ENCODE results near the gene SS18L1. TPM values are rescaled to one million over a fixed set of nuclear protein-coding genes. Genes with fewer than 3 reads are reported as not detected.

The SS18L1 gene, protein sequence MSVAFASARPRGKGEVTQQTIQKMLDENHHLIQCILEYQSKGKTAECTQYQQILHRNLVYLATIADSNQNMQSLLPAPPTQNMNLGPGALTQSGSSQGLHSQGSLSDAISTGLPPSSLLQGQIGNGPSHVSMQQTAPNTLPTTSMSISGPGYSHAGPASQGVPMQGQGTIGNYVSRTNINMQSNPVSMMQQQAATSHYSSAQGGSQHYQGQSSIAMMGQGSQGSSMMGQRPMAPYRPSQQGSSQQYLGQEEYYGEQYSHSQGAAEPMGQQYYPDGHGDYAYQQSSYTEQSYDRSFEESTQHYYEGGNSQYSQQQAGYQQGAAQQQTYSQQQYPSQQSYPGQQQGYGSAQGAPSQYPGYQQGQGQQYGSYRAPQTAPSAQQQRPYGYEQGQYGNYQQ
- 11.8 and 16.5 TPM in 2 replicates for total RNA-seq

DNA sequence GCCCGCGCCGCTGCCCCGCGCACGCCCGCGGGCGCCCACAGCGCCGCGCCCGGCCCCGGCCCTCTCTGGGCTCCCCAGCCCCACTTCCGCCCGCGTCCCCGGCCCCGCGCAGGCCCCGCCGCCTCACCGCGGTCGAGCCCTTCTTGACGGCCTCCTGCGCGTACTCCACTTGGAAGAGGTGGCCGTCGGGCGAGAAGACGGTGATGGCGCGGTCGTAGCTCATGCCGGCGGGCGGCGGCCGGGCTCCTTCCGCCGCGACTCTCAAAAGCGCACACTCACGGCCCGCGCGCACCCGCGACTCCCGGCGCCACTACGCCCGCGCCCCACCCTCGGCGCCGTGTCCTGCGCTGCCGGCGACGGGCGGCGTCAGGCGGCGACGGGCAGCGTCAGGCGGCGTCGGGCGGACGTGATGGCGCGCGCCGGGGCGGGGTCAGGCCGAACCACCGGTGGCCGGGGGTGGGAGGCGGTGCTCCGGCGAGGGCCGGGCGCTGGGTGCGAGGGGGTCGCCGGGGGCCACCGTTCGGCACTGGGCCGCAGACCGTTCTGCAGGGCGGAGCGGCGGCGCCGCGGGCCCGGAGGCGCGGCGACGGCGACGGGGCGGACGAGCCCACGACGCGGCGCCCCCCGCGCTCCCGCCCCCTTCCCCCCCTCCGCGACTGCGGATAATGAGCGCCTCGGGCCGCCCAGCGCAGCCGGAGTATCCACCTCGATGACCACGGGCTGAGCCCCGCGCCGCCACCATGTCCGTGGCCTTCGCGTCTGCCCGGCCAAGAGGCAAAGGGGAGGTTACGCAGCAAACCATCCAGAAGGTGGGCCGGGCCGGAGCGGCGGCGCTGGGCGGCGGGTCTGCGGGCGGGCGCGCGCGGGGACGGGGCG is at the start of gene SS18L1, which contains the start of gene PSMA7:
Gene SS18L1, plus strand, starts transcription at position 689 of the 876 bp plus-strand sequence. Its CDS starts 52 bp downstream, at position 741.
Gene PSMA7, minus strand, starts transcription at position 314 of the 876 bp plus-strand sequence. Its CDS starts 91 bp downstream, at position 223.

DNA sequence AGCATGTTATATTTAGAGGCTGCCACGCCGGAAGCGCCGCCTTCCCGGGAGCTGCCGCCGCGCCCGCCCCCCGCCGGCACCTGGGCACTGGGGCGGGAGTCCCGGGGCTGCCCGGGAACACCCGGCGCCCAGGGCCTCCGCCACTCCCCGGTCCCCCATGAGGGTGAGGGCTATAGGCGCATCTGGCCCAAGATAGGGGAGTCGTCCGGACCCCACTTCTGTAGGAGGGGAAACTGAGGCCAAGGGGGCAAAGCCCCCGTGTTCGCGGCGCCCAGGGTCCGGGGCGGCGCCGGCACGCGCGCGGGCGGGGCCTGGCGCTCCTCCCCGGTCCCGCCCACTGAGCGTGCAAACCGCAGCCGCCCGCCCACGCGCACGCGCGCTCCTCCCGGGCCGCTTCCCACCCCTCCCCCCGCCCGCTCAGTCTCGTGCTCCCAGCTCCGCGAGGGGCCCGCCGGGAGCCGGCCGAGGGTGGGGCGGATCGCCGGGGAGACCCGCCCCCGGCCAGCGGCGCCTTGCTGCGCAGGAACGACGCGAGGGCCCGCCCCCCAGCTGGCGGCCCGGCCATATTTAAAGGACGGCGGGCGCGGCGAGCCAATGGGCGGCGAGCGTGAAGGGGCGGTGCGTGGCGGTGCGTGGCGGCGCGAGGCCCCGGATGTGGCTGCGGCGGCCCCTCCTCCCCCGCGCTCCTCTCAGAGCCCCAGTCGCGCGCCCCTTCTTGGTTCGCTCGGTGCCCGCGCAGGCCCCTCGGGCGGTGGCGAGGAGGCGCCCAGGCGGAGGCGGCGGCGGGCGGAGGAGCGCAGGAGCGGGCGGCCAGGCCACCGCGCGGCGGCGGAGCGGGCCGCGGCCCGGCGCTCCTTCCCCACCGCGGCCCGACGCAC is 21.6 kb upstream of the SS18L1 start, which contains the start of gene LSM14B:
Gene LSM14B, plus strand, starts transcription at position 700 of the 878 bp plus-strand sequence. CDS start 192 bp downstream, outside the sequence.

GRCh38 chr20:62182469-62183425 is 39.2 kb downstream of the SS18L1 start, which contains the start of gene MTG2:
Gene MTG2 (plus strand): TSS chr20:62183028. CDS start chr20:62193421, 10,393 bp downstream.

GRCh38 chr20:62219992-62220665 is 76.6 kb downstream of the SS18L1 start, which contains the start of gene HRH3:
Gene HRH3 (minus strand): TSS chr20:62220278. CDS start chr20:62219970, 308 bp downstream.

Other genes with a start within 250 kb of the SS18L1 start
- gene TAF4, start 77.9 kb upstream of the SS18L1 start, total RNA-seq, result 6.0 and 7.1 TPM in 2 replicates
- 26.3 and 31.8 TPM in 2 replicates for gene LSM14B, start 21.3 kb upstream of the SS18L1 start, total RNA-seq
- gene PSMA7, start 375 bp upstream of the SS18L1 start, total RNA-seq, result 141 and 276 TPM in 2 replicates
- gene MTG2, start 39.3 kb downstream of the SS18L1 start, total RNA-seq, result 20.8 and 22.6 TPM in 2 replicates
- gene HRH3, start 76.5 kb downstream of the SS18L1 start, total RNA-seq, result not detected in 2 replicates
- 36.9 and 37.4 TPM in 2 replicates for gene OSBPL2, start 94.8 kb downstream of the SS18L1 start, total RNA-seq
- gene ADRM1, start 159.2 kb downstream of the SS18L1 start, total RNA-seq, result 75.8 and 144 TPM in 2 replicates
- 27.9 and 36.9 TPM in 2 replicates for gene LAMA5, start 223.5 kb downstream of the SS18L1 start, total RNA-seq
- 768 and 1,032 TPM in 2 replicates for gene RPS21, start 243.3 kb downstream of the SS18L1 start, total RNA-seq

Measured in placental epithelial cell (primary cell).